ENCODE data around the gene UBTFL1. TPM values are rescaled to one million over a fixed set of nuclear protein-coding genes. Genes with fewer than 3 reads are reported as not detected.

The UBTFL1 gene
- total RNA-seq, 2 donors from 2014 or later = not detected

DNA sequence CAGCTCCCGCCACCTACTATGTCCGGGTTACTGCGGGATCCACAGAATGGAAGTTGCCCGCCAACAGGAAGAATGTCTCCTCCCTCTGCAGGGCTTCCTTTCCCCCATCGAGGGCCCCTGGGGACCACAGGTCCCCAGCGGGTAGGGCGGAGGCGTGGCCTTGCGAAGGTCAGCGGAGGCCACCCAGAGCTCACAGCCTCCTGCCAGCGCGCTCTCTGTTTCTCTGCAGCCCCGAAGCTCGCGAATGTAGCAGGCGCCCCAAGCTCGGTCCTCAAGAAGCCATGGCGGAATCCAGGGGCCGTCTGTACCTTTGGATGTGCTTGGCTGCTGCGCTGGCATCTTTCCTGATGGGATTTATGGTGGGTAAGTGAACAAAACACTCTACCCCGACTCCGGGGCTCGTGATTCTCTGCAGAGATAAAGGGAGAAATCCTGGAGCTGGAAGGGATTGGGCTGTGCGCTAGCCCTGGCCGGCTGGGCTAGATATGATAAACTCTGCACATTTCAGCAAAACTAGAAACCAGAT, 48.8 kb downstream of the UBTFL1 start, which contains the start of gene NAALAD2:
Gene NAALAD2, plus strand, starts transcription at position 186 of the 526 bp plus-strand sequence. Its CDS starts 96 bp downstream, at position 282.
- ATAC-seq (no peak), DNase-seq (no peak)
- peak within 1 kb of the TSS; percentile 61 for H3K4me3 Mint-ChIP-seq
- peaks cover 55% of the 10 kb centered on the region for H3K27me3 Mint-ChIP-seq
- H3K4me1 Mint-ChIP-seq = peaks cover 10% of the 10 kb centered on the region
- peaks cover 3% of the 10 kb centered on the region for H3K9me3 ChIP-seq (ENCODE audit: control insufficient read depth, low read length, poor library complexity, severe bottlenecking)
- H3K36me3 Mint-ChIP-seq (ENCODE audit: low read depth) = peaks cover 3% of the 10 kb centered on the region
- no peak within 1 kb of the TSS for H3K27ac Mint-ChIP-seq

DNA sequence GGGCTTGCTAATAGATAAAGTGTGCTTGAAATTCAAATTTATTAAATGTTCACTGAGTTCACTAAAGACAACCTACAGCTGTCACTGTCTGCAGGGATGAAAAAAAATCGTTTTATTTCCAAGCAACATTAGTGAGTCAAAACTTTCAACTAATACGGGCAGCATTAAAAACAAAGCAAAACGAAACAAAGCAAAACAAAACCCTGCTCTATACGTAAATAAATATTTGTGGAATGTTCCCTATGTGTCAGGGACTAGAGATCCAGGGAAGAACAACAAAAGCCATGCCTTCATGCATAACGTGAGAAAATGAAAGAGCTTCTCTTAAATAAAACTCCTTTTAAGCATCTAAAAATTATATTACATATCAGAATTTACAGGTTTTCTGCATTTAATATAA, 49.3 kb downstream of the UBTFL1 start:
- ATAC-seq (no peak), DNase-seq (no peak)
- peaks cover 3% of the 10 kb centered on the region for H3K9me3 ChIP-seq (ENCODE audit: control insufficient read depth, low read length, poor library complexity, severe bottlenecking)
- peaks cover 50% of the 10 kb centered on the region for H3K27me3 Mint-ChIP-seq
- peaks cover 3% of the 10 kb centered on the region for H3K36me3 Mint-ChIP-seq (ENCODE audit: low read depth)
- peak overlapping the region; percentile 61 for H3K4me3 Mint-ChIP-seq
- peaks cover 10% of the 10 kb centered on the region for H3K4me1 Mint-ChIP-seq
- no peak overlapping the region for H3K27ac Mint-ChIP-seq

Other genes with a start within 250 kb of the UBTFL1 start
- not detected for gene TRIM64B, start 207.5 kb upstream of the UBTFL1 start, total RNA-seq
- not detected for gene TRIM49D1, start 163.7 kb upstream of the UBTFL1 start, total RNA-seq
- not detected for gene TRIM49D2, start 161.9 kb upstream of the UBTFL1 start, total RNA-seq
- not detected for gene TRIM64, start 119.9 kb upstream of the UBTFL1 start, total RNA-seq
- not detected for gene TRIM49C, start 54.8 kb upstream of the UBTFL1 start, total RNA-seq
- not detected for gene NAALAD2, start 48.7 kb downstream of the UBTFL1 start, total RNA-seq
- gene CHORDC1, start 137.1 kb downstream of the UBTFL1 start, total RNA-seq = 10 to 100 TPM; 92.4 to 96.0 TPM

Measured in T-helper 17 cell (primary cell).